Osteoblast (primary cell): Measurements from ENCODE around the gene AKAP14. TPM values are rescaled to one million over a fixed set of nuclear protein-coding genes. Genes with fewer than 3 reads are reported as not detected.
A peak's percentile ranks its signal among the peaks of the same experiment; 100 is the strongest.

Experiments used
- DNase-seq: peaks from one replicate; pipeline ENCODE4 v3.0.0; 2011; ENCODE audit warnings: low spot score, mixed read lengths; ENCODE audit not compliant: insufficient read length; ENCODE audit errors: missing footprints
- H2AFZ ChIP-seq: 2 replicates; pipeline ENCODE4 v1.6.0; 2011; ENCODE audit warnings: mild to moderate bottlenecking, low read length
- H3K27ac ChIP-seq: 2 replicates; pipeline ENCODE4 v1.5.1; 2011; ENCODE audit warnings: mild to moderate bottlenecking, low read depth, low read length, moderate library complexity
- H3K27me3 ChIP-seq: 2 replicates; pipeline ENCODE4 v1.6.0; 2012; ENCODE audit warnings: mild to moderate bottlenecking, control low read depth, inconsistent platforms, low read length, moderate library complexity; ENCODE audit not compliant: insufficient read depth
- H3K36me3 ChIP-seq: 2 replicates; pipeline ENCODE4 v1.5.1; 2011; ENCODE audit warnings: mild to moderate bottlenecking, low read length, control low read depth, moderate library complexity; ENCODE audit not compliant: insufficient read depth
- H3K4me1 ChIP-seq: 2 replicates; pipeline ENCODE4 v1.5.1; 2011; ENCODE audit warnings: mild to moderate bottlenecking, low read length, control low read depth, moderate library complexity; ENCODE audit not compliant: insufficient read depth
- H3K4me2 ChIP-seq: 2 replicates; pipeline ENCODE4 v1.6.0; 2011; ENCODE audit warnings: mild to moderate bottlenecking, low read length; ENCODE audit not compliant: insufficient read depth
- H3K4me3 ChIP-seq: fragments of 200-600 bp; sonication (generic); 3 replicates; pipeline ENCODE4 v1.5.1; 2012; ENCODE audit warnings: mild to moderate bottlenecking, low read length, inconsistent platforms; ENCODE audit not compliant: insufficient read depth
- H3K79me2 ChIP-seq: 2 replicates; pipeline ENCODE4 v1.6.0; 2012; ENCODE audit warnings: mild to moderate bottlenecking, low read length, control low read depth, inconsistent platforms; ENCODE audit not compliant: insufficient read depth
- H3K9me3 ChIP-seq: 2 replicates; pipeline ENCODE4 v1.5.1; 2011; ENCODE audit warnings: low read depth, low read length, control low read depth
- H4K20me1 ChIP-seq: 2 replicates; pipeline ENCODE4 v1.6.0; 2012; ENCODE audit warnings: mild to moderate bottlenecking, low read length, control low read depth; ENCODE audit not compliant: insufficient read depth
- CTCF ChIP-seq: IDR thresholded peaks from 2 replicates; pipeline ENCODE4 v1.5.1; 2011; ENCODE audit warnings: mild to moderate bottlenecking, low read depth, low read length, moderate library complexity; ENCODE audit errors: extremely low read depth
- total RNA-seq: library from RNA; depleted of rRNA; stranded (reverse); fragments of >200 nt; gene quantifications from 2 replicates; pipeline ENCODE4 v1.2.3, GENCODE V29; 2012

The AKAP14 gene
- total RNA-seq, 1 donor, result not detected

GRCh38 chrX:119942173-119942819, 46.6 kb downstream of the AKAP14 start:
- Histone ChIP-seq H2AFZ (peak overlapping the region; percentile 95), H3K4me3 (peak overlapping the region; percentile 82), H3K9me3 (no peaks in the 10 kb centered on the region), H4K20me1 (no peaks in the 10 kb centered on the region), H3K36me3 (peaks cover 4% of the 10 kb centered on the region), H3K27me3 (no peaks in the 10 kb centered on the region), H3K79me2 (peaks cover 12% of the 10 kb centered on the region), H3K4me1 (peaks cover 8% of the 10 kb centered on the region), H3K27ac (peak overlapping the region; percentile 72), H3K4me2 (peak overlapping the region; percentile 76)
- DNase-seq, result peak; percentile 59
- no peak for TF ChIP-seq CTCF

GRCh38 chrX:119942831-119943184, 47.1 kb downstream of the AKAP14 start:
- no peak for DNase-seq
- H3K4me3 ChIP-seq, result peak overlapping the region; percentile 82

GRCh38 chrX:119943185-119943988, 47.7 kb downstream of the AKAP14 start, which contains the start of gene NKAP:
Gene NKAP (minus strand): TSS chrX:119943751. CDS start chrX:119943605, 146 bp downstream.
- DNase-seq, result peak; percentile 95
- H3K4me3 ChIP-seq, result peak within 1 kb of the TSS; percentile 82
- H3K36me3 ChIP-seq, result no peaks in the 10 kb centered on the region
- peak within 1 kb of the TSS; percentile 76 for H3K4me2 ChIP-seq
- H3K27me3 ChIP-seq, result no peaks in the 10 kb centered on the region
- no peaks in the 10 kb centered on the region for H3K9me3 ChIP-seq
- H3K79me2 ChIP-seq, result peaks cover 12% of the 10 kb centered on the region
- no peaks in the 10 kb centered on the region for H4K20me1 ChIP-seq
- peak within 1 kb of the TSS; percentile 95 for H2AFZ ChIP-seq
- peaks cover 8% of the 10 kb centered on the region for H3K4me1 ChIP-seq
- no peak for TF ChIP-seq CTCF
- H3K27ac ChIP-seq, result peak within 1 kb of the TSS; percentile 72

More at GRCh38 chrX:119942831-119943184, 47.1 kb downstream of the AKAP14 start:
- H3K36me3 ChIP-seq, result peaks cover under 1% of the 10 kb centered on the region
- peak overlapping the region; percentile 95 for H2AFZ ChIP-seq
- H3K9me3 ChIP-seq, result no peaks in the 10 kb centered on the region
- H3K27ac ChIP-seq, result peak overlapping the region; percentile 72
- TF ChIP-seq CTCF, result no peak
- H3K4me2 ChIP-seq, result peak overlapping the region; percentile 76
- peaks cover 12% of the 10 kb centered on the region for H3K79me2 ChIP-seq
- H3K4me1 ChIP-seq, result peaks cover 8% of the 10 kb centered on the region
- no peaks in the 10 kb centered on the region for H4K20me1 ChIP-seq
- H3K27me3 ChIP-seq, result no peaks in the 10 kb centered on the region

- H3K79me2 ChIP-seq, result peaks cover 12% of the 10 kb centered on the region
- H3K4me1 ChIP-seq, result peaks cover 8% of the 10 kb centered on the region
- H3K9me3 ChIP-seq, result no peaks in the 10 kb centered on the region
- H3K27ac ChIP-seq, result no peak overlapping the region
- H3K4me2 ChIP-seq, result no peak overlapping the region
- no peaks in the 10 kb centered on the region for H3K36me3 ChIP-seq
- TF ChIP-seq CTCF, result no peak
- no peaks in the 10 kb centered on the region for H3K27me3 ChIP-seq
- H3K4me3 ChIP-seq, result no peak overlapping the region
- no peak overlapping the region for H2AFZ ChIP-seq
- H4K20me1 ChIP-seq, result no peaks in the 10 kb centered on the region
- no peak for DNase-seq
Observed at GRCh38 chrX:119945481-119945880, 49.8 kb downstream of the AKAP14 start.
